NCI-H748 treated with DMSO at 0.1 percent for 48 hours (cell line): ENCODE measurements around the gene NPC1L1.

Experiments
- DNase-seq: peaks from one replicate; lab custom pipeline; 2025; lab: John Stamatoyannopoulos, UW

The NPC1L1 gene

DNA sequence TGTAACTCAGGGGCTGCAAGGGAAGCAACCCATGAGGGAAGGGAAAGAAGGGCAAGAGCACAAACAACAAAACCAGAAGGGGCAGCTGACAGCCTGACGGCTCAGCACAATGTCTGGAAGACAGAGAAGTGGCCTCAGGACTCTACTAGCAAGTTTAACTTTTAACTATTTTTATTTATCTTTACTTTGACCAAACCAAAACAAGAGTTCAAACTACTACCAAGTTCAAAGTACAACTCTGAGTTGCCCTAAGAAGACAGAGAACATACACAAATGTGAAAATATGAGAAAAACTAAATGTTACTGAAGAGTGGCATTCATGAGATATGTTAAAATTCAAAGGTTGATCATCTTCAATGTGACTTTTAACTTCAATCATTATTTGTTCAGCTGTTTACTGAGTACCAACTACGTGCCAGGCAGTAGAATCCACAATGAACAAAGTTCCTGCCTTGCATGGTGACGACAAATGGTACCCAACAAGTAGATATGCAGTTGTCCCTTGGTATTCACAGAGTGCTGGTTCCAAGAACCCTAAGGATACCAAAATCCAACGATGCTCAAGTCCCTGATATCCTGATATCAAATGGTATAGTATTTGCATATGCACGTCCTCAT lies 70.4 kb downstream of the NPC1L1 start:
- no peak for DNase-seq

DNA sequence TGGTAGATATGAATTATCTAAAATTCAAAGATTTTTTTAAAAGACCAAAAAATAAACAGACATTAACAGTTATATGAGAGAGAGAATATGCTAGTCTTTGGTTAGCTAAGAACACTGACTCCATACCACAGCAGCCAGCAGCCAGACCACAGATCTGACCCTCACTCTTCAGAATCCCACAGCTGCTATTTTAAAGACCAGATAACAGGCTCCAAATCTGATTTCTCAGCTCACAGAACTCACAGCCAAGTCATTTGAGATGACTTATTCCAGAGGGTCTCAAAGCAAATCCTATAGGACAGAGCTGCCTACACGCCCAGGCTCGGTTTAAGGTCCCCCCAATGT lies 71.0 kb downstream of the NPC1L1 start:
- DNase-seq: no peak

DNA sequence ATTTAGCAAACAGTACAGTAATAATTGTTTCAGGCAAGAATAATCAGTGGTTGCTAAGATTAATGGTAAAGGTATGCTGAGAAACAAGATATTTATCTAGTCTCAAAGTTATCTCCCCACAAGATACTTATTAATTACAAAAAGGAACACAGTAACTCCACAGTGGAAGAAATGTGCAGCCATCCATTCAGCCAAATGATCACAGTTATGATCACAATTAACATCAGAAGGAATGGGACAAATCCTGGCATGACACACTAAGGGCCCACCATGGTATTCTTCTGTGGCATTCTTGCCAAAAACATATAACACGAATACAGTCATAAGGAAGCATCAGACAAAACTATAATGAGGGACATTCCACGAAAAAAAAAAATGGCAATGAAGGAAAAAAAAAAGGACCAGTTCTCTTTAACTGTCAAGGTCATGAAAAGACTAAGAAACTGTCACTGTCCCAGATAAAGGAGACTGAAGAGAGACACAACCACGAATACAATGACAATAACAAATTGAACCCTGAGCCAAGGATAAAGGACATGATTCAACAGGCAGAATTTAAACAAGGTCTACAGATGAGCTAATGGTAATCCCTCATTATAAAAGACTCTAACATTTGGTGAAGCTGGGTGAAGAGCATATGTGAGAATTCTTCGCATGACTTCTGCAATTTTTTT lies 71.5 kb downstream of the NPC1L1 start:
- DNase-seq: no peak

DNA sequence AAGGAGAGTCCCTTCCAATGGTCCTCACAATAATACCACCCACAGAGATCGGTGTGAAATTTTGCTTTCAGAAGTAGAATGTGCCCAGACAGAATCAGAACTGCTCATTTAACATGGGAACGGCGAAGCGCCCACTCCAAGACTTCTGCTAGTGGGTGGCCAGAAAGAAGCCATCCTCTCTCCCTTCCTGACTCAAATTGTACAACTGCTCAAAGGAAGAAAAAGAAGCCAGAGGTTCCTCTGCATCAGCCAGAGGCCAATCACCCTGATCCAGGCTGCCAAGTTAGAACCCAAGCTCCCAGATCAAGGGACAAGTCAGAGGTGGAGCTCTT lies 73.9 kb downstream of the NPC1L1 start:
- no peak for DNase-seq

DNA sequence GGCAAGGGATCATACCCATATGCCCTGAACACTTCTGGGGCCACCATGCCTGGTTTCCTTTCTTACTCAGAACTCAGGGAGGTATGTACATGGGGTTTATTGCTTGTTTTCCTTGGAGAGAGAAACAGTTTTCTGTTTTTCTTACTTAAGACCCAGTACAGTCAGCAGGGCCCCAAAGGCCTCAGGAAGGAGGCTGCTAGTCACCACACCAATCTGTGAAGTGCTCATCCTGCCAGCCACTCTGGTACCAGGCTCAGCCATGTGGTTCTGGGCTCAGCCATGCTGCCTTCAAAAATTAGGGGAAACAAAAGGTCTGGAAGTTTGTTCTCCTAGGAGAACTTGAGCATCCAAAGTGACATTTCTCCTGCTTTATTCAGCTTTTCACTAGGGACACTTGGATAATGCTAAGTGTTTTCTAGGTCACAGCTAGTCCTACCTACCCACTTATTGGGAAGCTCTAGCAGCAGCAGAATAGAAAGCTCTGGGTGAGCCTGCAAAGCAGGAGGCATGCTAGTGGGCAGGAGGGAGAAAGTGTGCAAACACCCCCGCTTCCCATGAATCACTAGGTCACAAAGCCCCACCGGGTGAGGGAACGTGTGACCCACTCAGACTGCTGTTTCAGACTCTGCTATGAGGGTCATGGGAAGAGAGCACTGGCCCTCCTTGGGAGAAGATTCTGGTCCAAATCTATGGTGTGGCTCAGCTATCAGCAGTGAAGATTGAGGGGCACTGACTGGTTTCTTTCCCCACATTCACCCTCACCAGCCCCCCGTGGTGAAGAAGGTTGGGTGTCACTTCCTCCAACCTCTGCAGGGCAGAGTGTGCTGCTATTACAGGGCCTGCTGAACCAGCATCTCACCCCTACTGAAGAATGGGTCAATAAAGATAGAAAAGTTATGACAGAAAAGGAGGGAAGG lies 74.6 kb downstream of the NPC1L1 start:
- no peak for DNase-seq

DNA sequence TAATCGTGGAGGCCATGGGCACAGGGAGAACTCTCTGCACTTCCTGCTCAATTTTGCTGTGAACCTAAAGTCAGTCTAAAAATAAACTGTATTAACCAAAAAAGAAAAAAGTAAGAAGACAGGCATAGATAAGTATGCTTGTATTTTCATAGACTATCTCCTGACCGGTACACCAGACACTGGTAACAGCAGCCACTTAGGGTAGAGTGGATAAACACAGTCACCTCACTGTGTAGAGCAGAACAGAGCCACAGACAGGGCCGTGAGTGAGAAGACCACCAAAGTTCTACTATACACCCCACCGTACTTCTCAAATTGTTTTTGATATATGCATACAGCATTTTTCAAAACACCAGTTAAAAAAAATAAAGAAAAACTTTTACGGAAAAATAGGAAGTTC lies 75.6 kb downstream of the NPC1L1 start:
- no peak for DNase-seq

DNA sequence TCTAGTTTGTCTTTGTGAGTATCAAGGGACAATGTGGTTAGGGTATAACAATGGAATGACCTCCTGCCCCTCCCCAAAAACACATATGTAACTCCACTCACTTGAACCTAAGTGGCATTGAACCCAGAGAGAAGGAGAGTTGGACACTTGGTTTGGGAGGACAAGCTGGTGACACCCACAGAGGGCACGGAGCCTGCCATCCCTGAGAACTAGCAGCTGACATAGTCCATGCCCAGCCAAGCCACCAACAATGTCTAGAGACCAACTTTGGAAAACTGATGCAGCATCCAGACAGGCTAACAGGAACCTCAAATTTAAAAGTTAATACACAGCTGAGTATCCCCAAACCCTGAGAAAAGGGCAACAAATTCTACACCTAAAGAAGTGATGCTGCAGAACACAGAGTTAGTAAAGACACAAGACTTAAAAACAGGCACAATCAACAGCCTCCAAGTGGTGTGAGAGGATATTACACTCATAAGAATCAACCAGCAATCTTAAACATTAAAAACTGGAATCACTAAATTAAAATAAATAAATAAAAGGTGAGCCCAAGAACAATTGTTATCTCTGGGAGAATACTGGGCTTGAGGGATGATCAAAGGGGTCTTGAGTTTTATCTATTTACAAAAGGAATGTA lies 77.8 kb downstream of the NPC1L1 start:
- no peak for DNase-seq
